Duodenal mucosa (tissue), 2 donors: ENCODE data around the gene POFUT2.

Source experiments
- H3K27ac ChIP-seq: one replicate; pipeline ENCODE4 v1.7.0; 2013; ENCODE audit warnings: low read depth, low read length
- H3K27me3 ChIP-seq, 2 donors: one replicate each; pipeline ENCODE4 v1.7.0; 2013; ENCODE audit warnings: low read length in 2 of 2, control low read depth in 1 of 2; ENCODE audit not compliant: insufficient read depth in 2 of 2, control insufficient read depth in 1 of 2
- H3K36me3 ChIP-seq, 2 donors: one replicate each; pipeline ENCODE4 v1.7.0; 2013; ENCODE audit warnings: low read length in 2 of 2, control low read depth in 1 of 2; ENCODE audit not compliant: insufficient read depth in 2 of 2, control insufficient read depth in 1 of 2
- H3K4me1 ChIP-seq, 2 donors: one replicate each; pipeline ENCODE4 v1.7.0; 2013; ENCODE audit warnings: low read length in 2 of 2, control low read depth in 1 of 2; ENCODE audit not compliant: insufficient read depth in 2 of 2, control insufficient read depth in 1 of 2
- H3K4me3 ChIP-seq, 2 donors: one replicate each; pipeline ENCODE4 v1.7.0; 2013; ENCODE audit warnings: low read length in 2 of 2, low read depth in 1 of 2
- H3K9ac ChIP-seq, 2 donors: one replicate each; pipeline ENCODE4 v1.7.0; 2013; ENCODE audit warnings: low read length in 2 of 2, low read depth in 1 of 2
- H3K9me3 ChIP-seq, 2 donors: one replicate each; pipeline ENCODE4 v1.7.0; 2013; ENCODE audit warnings: low read length in 2 of 2, control low read depth in 1 of 2; ENCODE audit not compliant: control insufficient read depth in 1 of 2

POFUT2 gene

DNA sequence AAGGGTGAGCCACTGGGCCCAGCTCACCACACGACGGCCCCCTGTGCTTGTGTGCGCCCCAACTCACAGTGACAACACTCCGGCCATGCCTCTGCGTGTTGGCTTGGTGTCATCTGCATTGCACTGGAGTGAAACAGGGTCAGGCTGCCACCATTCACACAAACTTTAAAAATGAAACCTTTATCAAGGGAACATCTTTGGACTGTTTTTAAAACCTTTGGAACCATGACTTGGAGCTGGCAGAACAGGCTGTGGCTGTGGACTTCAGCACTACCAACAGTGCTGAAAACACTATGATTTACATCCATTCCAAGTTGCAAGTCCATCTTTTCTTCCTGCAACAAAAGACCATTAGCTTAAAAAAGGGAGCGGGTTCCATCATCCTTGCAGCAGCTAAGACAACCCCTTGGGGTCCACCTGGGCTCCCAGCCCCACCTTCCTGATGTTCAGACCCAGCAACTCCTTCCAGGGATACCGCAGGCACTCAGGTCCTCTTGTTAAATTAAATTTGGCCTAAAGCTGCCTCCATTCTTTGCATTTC lies 25.6 kb downstream of the POFUT2 start:
- peak overlapping the region; percentile 33 to 44 for H3K4me3 ChIP-seq
- H3K9me3 ChIP-seq = no peaks in the 10 kb centered on the region
- peaks cover 4 to 21% of the 10 kb centered on the region in 2 donors for H3K4me1 ChIP-seq
- no peak overlapping the region for H3K27ac ChIP-seq
- H3K9ac ChIP-seq = peak overlapping the region; percentile 4 to 25
- peaks cover 10 to 14% of the 10 kb centered on the region in 2 donors for H3K27me3 ChIP-seq
- peaks cover 5 to 34% of the 10 kb centered on the region in 2 donors for H3K36me3 ChIP-seq

DNA sequence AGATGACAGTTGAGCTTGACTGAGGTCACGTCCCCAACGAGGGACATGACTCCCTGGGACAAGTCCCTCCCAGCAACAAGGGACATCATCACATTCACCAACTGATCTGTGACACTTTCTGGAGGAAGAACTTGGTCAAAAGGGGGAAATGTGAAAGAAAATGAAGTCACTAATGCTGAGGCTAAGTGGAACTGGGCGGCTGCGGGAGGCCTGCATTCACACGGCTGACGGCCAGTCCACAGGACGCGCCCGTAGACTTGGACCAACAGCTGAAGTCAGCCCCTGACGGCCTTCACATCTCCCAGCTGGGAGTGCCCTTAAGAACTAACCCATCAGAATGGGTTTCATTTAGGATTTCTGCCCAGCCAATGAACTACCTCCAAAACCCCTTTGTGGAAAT lies 26.6 kb downstream of the POFUT2 start:
- H3K36me3 ChIP-seq = peaks cover 4 to 24% of the 10 kb centered on the region in 2 donors
- peaks cover 16 to 23% of the 10 kb centered on the region in 2 donors for H3K27me3 ChIP-seq
- no peak overlapping the region for H3K4me3 ChIP-seq
- no peak overlapping the region for H3K27ac ChIP-seq
- H3K9me3 ChIP-seq = no peaks in the 10 kb centered on the region
- no peak overlapping the region for H3K9ac ChIP-seq
- H3K4me1 ChIP-seq = peaks cover 4 to 21% of the 10 kb centered on the region in 2 donors

GRCh38 chr21:45260191-45260825 lies 27.4 kb downstream of the POFUT2 start:
- Histone ChIP-seq H3K9me3 (no peaks in the 10 kb centered on the region), H3K4me1 (peaks cover 4 to 16% of the 10 kb centered on the region in 2 donors), H3K36me3 (peaks cover 4 to 17% of the 10 kb centered on the region in 2 donors), H3K9ac (no peak overlapping the region), H3K27ac (no peak overlapping the region), H3K27me3 (peaks cover 16 to 27% of the 10 kb centered on the region in 2 donors), H3K4me3 (no peak overlapping the region)

DNA sequence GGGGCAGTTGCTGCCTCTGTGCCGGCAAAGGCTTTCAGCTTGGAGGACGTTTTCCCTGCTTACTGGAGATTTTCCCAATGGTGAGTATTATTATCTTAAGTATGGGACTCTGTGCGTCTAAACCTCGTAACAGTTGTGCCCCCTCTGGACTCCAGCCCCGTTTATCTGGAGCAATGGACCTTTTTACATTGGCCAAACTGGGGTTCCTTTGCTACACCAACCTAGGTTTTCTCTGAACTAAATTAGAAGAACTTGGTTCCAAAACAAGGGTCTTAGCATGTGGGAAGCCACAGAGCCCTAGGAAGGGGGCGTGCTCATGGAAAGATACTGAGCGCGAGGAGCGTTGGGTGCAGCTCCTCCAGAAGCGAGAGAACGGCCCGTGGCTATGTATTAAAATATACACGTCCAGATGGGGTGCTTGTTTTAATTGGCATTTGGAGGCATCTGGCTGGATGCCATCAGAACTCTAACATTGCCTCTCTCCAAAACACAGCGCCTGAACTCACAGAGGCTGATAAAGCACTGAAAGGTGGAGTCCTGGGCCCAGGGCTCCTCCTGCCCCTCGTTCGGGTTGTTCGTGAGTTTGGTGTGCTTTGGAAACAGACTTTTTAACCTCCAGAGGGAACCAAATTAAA lies 28.4 kb downstream of the POFUT2 start:
- peaks cover 4 to 15% of the 10 kb centered on the region in 2 donors for H3K4me1 ChIP-seq
- no peaks in the 10 kb centered on the region for H3K9me3 ChIP-seq
- peaks cover 21 to 27% of the 10 kb centered on the region in 2 donors for H3K27me3 ChIP-seq
- no peak overlapping the region for H3K4me3 ChIP-seq
- peaks cover 0 to 9% of the 10 kb centered on the region in 2 donors for H3K36me3 ChIP-seq
- no peak overlapping the region for H3K9ac ChIP-seq
- H3K27ac ChIP-seq = no peak overlapping the region

GRCh38 chr21:45258466-45258865 lies 29.2 kb downstream of the POFUT2 start:
- Histone ChIP-seq H3K36me3 (peaks cover 0 to under 1% of the 10 kb centered on the region in 2 donors), H3K4me3 (no peak overlapping the region), H3K9ac (no peak overlapping the region), H3K9me3 (no peaks in the 10 kb centered on the region), H3K27me3 (peaks cover 23 to 27% of the 10 kb centered on the region in 2 donors), H3K4me1 (peaks cover 4 to 13% of the 10 kb centered on the region in 2 donors), H3K27ac (no peak overlapping the region)

DNA sequence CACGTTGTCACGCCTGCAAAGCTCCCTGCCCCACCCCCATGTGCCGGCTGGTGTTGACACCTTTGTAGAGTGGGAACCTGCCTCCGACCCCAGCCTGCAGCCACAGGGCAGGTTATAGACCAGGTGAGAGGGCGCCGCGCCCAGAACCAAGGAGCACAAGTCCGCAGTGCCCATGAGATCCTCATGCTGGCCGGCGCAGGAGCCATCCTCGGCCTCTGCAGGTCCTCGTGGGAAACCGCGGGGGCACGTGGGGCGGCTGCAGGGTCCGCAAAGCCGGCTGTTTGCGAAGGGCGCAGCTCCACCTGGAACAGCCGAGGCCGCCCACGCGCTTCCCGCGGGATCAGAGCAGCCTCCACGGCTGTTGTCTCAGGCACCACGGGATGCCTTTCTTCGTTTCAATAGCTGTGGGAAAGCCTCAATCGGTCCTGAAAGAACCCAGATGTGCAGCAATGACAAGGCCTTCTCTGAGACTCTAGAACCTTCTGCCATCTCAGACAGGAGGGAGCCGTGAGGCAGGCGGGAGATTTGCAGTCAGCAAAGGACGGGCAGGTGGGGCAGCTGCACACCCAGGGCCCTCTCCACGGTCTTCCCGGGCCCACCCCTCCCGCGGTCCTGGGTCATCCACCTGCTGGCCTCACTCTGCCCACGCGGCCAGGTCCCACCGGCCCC lies 29.9 kb downstream of the POFUT2 start:
- Histone ChIP-seq H3K4me1 (peaks cover 4 to 13% of the 10 kb centered on the region in 2 donors), H3K9me3 (no peaks in the 10 kb centered on the region), H3K27ac (no peak overlapping the region), H3K36me3 (no peaks in the 10 kb centered on the region), H3K4me3 (no peak overlapping the region), H3K27me3 (peaks cover 23 to 31% of the 10 kb centered on the region in 2 donors), H3K9ac (no peak overlapping the region)

- no peaks in the 10 kb centered on the region for H3K36me3 ChIP-seq
- H3K27ac ChIP-seq = no peak overlapping the region
- no peak overlapping the region for H3K4me3 ChIP-seq
- no peaks in the 10 kb centered on the region for H3K9me3 ChIP-seq
- H3K27me3 ChIP-seq = peaks cover 23 to 31% of the 10 kb centered on the region in 2 donors
- H3K9ac ChIP-seq = no peak overlapping the region
- peaks cover 4 to 9% of the 10 kb centered on the region in 2 donors for H3K4me1 ChIP-seq
Observed at GRCh38 chr21:45256912-45257672, 30.6 kb downstream of the POFUT2 start.

- Histone ChIP-seq H3K9ac (no peak overlapping the region), H3K27ac (no peak overlapping the region), H3K36me3 (no peaks in the 10 kb centered on the region), H3K9me3 (no peaks in the 10 kb centered on the region), H3K4me3 (no peak overlapping the region), H3K4me1 (peaks cover 0 to 4% of the 10 kb centered on the region in 2 donors), H3K27me3 (peaks cover 23 to 31% of the 10 kb centered on the region in 2 donors)
Observed at GRCh38 chr21:45256021-45256911, 31.4 kb downstream of the POFUT2 start.

DNA sequence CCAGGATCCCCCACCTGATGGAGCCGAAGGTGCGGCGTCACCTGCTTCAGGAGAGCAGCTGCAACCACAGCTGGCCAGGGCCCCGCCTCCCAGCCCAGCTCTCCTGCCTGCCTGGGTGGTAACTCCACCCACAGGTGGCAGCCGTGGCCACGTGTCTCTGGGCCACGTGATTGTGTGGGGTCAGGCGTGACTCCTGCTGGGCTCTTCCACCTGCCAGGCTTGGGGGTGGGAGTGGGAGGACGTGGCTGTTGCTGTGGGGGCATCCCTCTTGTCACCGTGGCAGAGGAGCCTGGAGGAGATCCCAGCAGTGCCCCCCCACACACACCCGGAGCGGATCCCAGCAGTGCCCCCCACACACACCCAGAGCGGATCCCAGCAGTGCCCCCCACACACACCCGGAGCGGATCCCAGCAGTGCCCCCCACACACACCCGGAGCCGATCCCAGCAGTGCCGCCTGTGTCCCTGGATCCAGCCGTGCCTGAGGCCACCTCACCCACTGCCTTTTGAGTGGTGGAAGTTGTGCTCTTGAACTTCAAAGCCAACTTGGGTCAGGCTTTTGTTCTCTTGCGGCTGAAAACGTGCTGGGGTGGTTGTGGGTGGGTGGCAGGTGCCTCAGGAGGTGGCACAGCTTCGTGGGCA lies 32.2 kb downstream of the POFUT2 start:
- H3K4me1 ChIP-seq = peaks cover 0 to 4% of the 10 kb centered on the region in 2 donors

More for the DNA sequence above, 32.2 kb downstream of the POFUT2 start:
- Histone ChIP-seq H3K27ac (no peak overlapping the region), H3K4me3 (peak overlapping the region; percentile 54 to 61), H3K9me3 (no peaks in the 10 kb centered on the region), H3K36me3 (no peaks in the 10 kb centered on the region), H3K27me3 (peaks cover 23 to 31% of the 10 kb centered on the region in 2 donors), H3K9ac (no peak overlapping the region)
